Loucy (cell line): ENCODE data around the gene NRXN3.

Source experiments
- H2AFZ ChIP-seq: fragments of 200-600 bp; sonication (generic); 2 replicates; pipeline ENCODE4 v1.6.0; 2016; ENCODE audit warnings: antibody characterized with exemption, mild to moderate bottlenecking, low read length, moderate library complexity
- H3F3A ChIP-seq: fragments of 200-600 bp; 2 replicates; pipeline ENCODE4 v1.6.0; 2016; ENCODE audit warnings: antibody characterized with exemption, low read depth, mild to moderate bottlenecking
- H3K27me3 ChIP-seq: fragments of 200-600 bp; sonication (generic); 2 replicates; pipeline ENCODE4 v1.6.1; 2014; ENCODE audit warnings: low read length, mild to moderate bottlenecking; ENCODE audit not compliant: insufficient read depth, poor library complexity, severe bottlenecking
- H3K36me3 ChIP-seq: fragments of 200-600 bp; sonication (generic); 2 replicates; pipeline ENCODE4 v1.6.1; 2016; ENCODE audit warnings: low read length; ENCODE audit not compliant: insufficient read depth
- H3K4me1 ChIP-seq: fragments of 200-600 bp; sonication (generic); 2 replicates; pipeline ENCODE4 v1.5.1; 2014; ENCODE audit warnings: low read length, mild to moderate bottlenecking; ENCODE audit not compliant: insufficient read depth, poor library complexity, severe bottlenecking
- H3K4me2 ChIP-seq: fragments of 200-600 bp; sonication (generic); 2 replicates; pipeline ENCODE4 v1.6.0; 2014; ENCODE audit warnings: antibody characterized with exemption, low read length, low read depth, mild to moderate bottlenecking; ENCODE audit not compliant: poor library complexity, severe bottlenecking
- H3K4me3 ChIP-seq: fragments of 200-600 bp; sonication (generic); 2 replicates; pipeline ENCODE4 v1.5.1; 2014; ENCODE audit warnings: low read length, mild to moderate bottlenecking, mixed read lengths; ENCODE audit not compliant: poor library complexity, severe bottlenecking
- H3K79me2 ChIP-seq: fragments of 200-600 bp; sonication (generic); 2 replicates; pipeline ENCODE4 v1.6.1; 2014; ENCODE audit warnings: low read length; ENCODE audit not compliant: insufficient read depth
- H3K9ac ChIP-seq: fragments of 200-600 bp; sonication (generic); 2 replicates; pipeline ENCODE4 v1.6.0; 2014; ENCODE audit warnings: mild to moderate bottlenecking, low read depth, low read length, moderate library complexity; ENCODE audit not compliant: poor library complexity, severe bottlenecking
- H3K9me2 ChIP-seq: fragments of 200-600 bp; sonication (generic); replicated peaks from 2 replicates; pipeline ENCODE4 v1.6.1; 2016; ENCODE audit warnings: low read depth, low read length, mixed read lengths
- H3K9me3 ChIP-seq: fragments of 200-600 bp; sonication (generic); 2 replicates; pipeline ENCODE4 v1.6.1; 2014; ENCODE audit warnings: mild to moderate bottlenecking, antibody characterized with exemption, low read length, low read depth; ENCODE audit not compliant: insufficient read depth
- H4K20me1 ChIP-seq: fragments of 200-600 bp; sonication (generic); 2 replicates; pipeline ENCODE4 v1.6.0; 2014; ENCODE audit warnings: antibody characterized with exemption, low read length, mild to moderate bottlenecking; ENCODE audit not compliant: insufficient read depth, poor library complexity, severe bottlenecking
- EZH2phosphoT487 ChIP-seq: fragments of 200-600 bp; IDR thresholded peaks from 2 replicates; pipeline ENCODE4 v1.6.1; 2018; ENCODE audit warnings: antibody characterized with exemption, mild to moderate bottlenecking, moderate library complexity, borderline replicate concordance
- TF ChIP-seq, protein P1 (sequence below): fragments of 200-600 bp; sonication (generic); conservative IDR thresholded peaks from 2 replicates; pipeline ENCODE4 v1.5.1; 2014; ENCODE audit warnings: mild to moderate bottlenecking, antibody characterized with exemption, low read length

NRXN3 gene

GRCh38 chr14:79057333-79057732, 887.2 kb downstream of the NRXN3 start:
- H4K20me1 ChIP-seq = no peaks in the 10 kb centered on the region
- no peak overlapping the region for H3K4me2 ChIP-seq
- no peaks in the 10 kb centered on the region for H3K79me2 ChIP-seq
- H2AFZ ChIP-seq = no peak overlapping the region
- H3K9me3 ChIP-seq = no peaks in the 10 kb centered on the region
- no peaks in the 10 kb centered on the region for H3K27me3 ChIP-seq
- no peaks in the 10 kb centered on the region for H3K36me3 ChIP-seq
- TF ChIP-seq EZH2phosphoT487 = no peak
- TF ChIP-seq, protein P1, sequence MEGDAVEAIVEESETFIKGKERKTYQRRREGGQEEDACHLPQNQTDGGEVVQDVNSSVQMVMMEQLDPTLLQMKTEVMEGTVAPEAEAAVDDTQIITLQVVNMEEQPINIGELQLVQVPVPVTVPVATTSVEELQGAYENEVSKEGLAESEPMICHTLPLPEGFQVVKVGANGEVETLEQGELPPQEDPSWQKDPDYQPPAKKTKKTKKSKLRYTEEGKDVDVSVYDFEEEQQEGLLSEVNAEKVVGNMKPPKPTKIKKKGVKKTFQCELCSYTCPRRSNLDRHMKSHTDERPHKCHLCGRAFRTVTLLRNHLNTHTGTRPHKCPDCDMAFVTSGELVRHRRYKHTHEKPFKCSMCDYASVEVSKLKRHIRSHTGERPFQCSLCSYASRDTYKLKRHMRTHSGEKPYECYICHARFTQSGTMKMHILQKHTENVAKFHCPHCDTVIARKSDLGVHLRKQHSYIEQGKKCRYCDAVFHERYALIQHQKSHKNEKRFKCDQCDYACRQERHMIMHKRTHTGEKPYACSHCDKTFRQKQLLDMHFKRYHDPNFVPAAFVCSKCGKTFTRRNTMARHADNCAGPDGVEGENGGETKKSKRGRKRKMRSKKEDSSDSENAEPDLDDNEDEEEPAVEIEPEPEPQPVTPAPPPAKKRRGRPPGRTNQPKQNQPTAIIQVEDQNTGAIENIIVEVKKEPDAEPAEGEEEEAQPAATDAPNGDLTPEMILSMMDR = no peak
- H3K4me1 ChIP-seq = no peaks in the 10 kb centered on the region
- H3K4me3 ChIP-seq = no peak overlapping the region
- H3F3A ChIP-seq = no peaks in the 10 kb centered on the region
- H3K9ac ChIP-seq = no peak overlapping the region
- no peaks in the 10 kb centered on the region for H3K9me2 ChIP-seq

DNA sequence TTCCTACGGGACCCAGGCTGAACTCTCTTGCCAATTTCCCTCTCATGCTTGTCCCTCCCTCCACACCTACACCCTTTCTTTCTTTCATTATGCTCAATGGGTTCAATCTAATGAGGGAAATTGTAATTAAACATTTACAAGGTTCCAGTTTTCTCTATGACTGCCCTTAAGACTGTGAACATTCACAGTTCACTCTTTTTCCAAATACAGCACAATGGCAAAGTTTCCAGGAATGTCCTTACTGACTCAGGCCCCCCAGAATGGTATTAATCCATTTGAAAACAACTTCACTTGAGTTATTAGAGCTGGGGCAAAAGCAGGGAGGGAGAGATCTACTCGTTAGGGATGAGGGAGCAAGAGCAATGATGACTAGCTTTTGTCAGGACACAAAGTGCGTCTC, 892.1 kb downstream of the NRXN3 start:
- H3F3A ChIP-seq = no peaks in the 10 kb centered on the region
- no peaks in the 10 kb centered on the region for H3K4me1 ChIP-seq
- H3K9me3 ChIP-seq = no peaks in the 10 kb centered on the region
- H3K4me3 ChIP-seq = no peak overlapping the region
- H4K20me1 ChIP-seq = no peaks in the 10 kb centered on the region
- H3K79me2 ChIP-seq = no peaks in the 10 kb centered on the region
- H3K9ac ChIP-seq = no peak overlapping the region
- no peak for TF ChIP-seq EZH2phosphoT487
- TF ChIP-seq, protein P1 = no peak
- no peaks in the 10 kb centered on the region for H3K36me3 ChIP-seq
- no peak overlapping the region for H2AFZ ChIP-seq
- no peaks in the 10 kb centered on the region for H3K27me3 ChIP-seq
- H3K9me2 ChIP-seq = no peaks in the 10 kb centered on the region
- H3K4me2 ChIP-seq = no peak overlapping the region

DNA sequence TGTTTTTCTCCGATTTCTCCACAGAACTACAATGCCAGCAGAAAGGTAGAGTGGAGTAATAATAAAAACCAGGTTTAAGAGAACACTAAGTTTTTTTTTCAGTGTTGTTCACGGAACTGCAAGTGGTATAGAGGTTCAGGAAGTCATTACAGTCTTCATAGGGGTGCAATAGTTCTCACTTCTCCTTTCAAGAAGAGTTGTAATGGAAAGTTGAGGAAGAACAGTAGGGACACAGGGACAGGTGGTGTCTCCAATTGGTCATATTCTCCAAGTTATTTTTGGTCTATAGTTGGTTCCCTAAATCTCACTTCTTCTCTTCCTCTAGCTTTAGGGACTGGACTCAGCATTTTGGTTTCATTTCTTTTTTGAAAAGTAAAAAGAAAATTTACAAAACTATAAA, 894.0 kb downstream of the NRXN3 start:
- H3K9me3 ChIP-seq = no peaks in the 10 kb centered on the region
- H3K9me2 ChIP-seq = no peaks in the 10 kb centered on the region
- no peaks in the 10 kb centered on the region for H4K20me1 ChIP-seq
- no peaks in the 10 kb centered on the region for H3K36me3 ChIP-seq
- no peaks in the 10 kb centered on the region for H3K4me1 ChIP-seq
- no peaks in the 10 kb centered on the region for H3K27me3 ChIP-seq
- H3K9ac ChIP-seq = no peak overlapping the region
- TF ChIP-seq, protein P1 = no peak
- no peak overlapping the region for H3K4me2 ChIP-seq
- no peaks in the 10 kb centered on the region for H3F3A ChIP-seq
- H2AFZ ChIP-seq = no peak overlapping the region
- no peak overlapping the region for H3K4me3 ChIP-seq
- no peaks in the 10 kb centered on the region for H3K79me2 ChIP-seq
